ENCODE measurements around the gene PDE3A.

The PDE3A gene

GRCh38 chr12:20492251-20492760 lies 124.0 kb downstream of the PDE3A start:
- DNase-seq (ENCODE audit: low read depth, low spot score): no peak

GRCh38 chr12:20493934-20494333 lies 125.6 kb downstream of the PDE3A start:
- DNase-seq (ENCODE audit: low read depth, low spot score): no peak

- no peak for DNase-seq (ENCODE audit: low read depth, low spot score)
These were observed 126.5 kb downstream of the PDE3A start for GRCh38 chr12:20494851-20495250.

GRCh38 chr12:20495997-20496396 lies 127.7 kb downstream of the PDE3A start:
- DNase-seq (ENCODE audit: low read depth, low spot score): no peak

DNA sequence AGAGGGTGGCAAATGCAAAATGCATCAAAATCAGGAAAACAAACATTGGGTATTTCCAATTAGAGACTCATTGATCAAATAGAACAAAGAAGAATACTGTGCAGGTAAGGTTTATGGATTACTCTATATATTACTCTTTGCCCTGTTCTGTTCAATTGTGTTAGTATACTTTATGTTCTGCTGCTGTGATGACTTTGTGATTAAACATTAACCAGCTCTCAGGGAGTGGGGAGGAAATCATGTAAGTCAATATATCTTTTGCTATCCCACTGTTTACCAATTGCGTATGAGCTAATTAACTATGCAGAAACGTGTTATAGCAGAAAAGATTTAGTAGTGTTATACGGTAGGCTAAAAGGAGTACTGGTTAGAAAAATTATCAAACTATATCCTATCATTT lies 129.4 kb downstream of the PDE3A start:
- no peak for DNase-seq (ENCODE audit: low read depth, low spot score)

DNA sequence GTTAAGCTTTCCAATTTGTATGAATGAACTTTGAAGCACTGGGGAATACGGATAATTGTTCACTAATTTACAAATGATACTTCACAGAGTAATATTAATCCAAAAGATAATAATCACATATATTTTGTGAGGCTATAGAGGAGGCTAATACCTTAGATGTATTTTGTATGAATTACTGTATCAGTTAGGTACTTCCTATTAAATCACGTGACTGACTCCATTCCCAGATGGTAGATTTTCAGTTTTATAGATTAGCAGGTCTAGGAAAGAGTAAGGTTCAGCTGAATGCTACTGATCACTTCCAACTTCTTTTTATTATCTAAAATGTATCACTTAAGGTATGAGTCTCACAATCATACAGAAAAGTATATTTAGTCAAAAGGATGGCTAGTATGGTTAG lies 133.6 kb downstream of the PDE3A start:
- no peak for DNase-seq (ENCODE audit: low read depth, low spot score)

- DNase-seq (ENCODE audit: low read depth, low spot score): no peak
These were observed 135.5 kb downstream of the PDE3A start for GRCh38 chr12:20503858-20504257.

DNA sequence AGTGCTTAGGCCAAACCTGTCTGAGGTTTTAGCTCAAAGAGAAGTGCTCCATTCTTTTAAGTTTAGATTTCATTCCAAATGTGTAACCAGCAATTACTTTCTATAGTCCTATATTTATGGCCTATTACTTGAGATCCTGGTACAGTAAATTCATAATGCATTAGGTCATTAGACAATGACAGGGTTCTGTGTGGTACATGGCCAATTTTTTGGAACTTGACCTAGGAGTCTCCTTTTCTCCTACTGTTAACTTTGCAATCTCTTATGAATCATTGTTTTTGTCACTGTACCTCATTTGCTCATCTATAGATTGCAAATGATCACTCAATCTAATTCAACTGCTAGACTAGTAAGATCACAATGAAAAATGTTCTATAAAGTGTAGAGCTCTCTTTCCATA lies 136.7 kb downstream of the PDE3A start:
- DNase-seq (ENCODE audit: low read depth, low spot score): no peak

DNA sequence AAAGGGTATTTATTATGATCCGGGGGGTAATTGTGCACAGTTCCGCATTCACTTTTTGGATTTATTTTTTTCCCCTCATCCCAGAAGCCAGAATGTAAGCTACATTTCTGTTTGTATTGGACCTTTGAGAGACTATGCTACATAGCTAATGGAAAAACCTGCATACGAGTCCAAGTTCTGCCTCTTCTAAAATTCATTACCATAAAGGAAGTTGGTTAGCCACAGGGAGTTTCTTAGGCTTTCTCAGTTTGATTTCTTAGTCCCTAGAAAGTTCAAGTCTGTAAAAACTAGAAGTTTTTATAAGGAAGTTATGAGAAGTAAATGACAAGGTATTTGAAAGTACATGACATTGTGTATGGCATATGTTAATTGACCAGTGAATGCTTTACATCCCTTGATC lies 138.7 kb downstream of the PDE3A start:
- no peak for DNase-seq (ENCODE audit: low read depth, low spot score)

DNA sequence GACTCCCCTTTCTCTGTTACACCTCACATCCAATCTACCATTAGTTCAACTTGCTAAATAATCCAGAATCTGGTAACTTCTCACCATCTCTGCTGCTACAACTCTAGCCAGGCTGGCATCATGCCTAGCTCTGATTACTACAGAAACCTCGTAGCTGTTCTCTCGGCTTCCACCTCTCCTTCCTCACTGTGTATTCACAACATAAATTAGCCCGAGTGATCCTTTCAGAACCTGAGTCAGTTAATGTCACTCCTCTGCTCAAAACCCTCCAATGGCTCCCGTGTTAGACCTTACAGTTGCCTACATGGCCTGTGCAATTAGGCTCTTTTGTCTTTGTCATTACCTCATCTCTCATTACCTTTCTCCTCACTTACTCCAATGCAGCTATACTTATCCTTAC lies 139.4 kb downstream of the PDE3A start:
- DNase-seq (ENCODE audit: low read depth, low spot score): no peak

- DNase-seq (ENCODE audit: low read depth, low spot score): no peak
These were observed 140.0 kb downstream of the PDE3A start for GRCh38 chr12:20508359-20508758.

DNA sequence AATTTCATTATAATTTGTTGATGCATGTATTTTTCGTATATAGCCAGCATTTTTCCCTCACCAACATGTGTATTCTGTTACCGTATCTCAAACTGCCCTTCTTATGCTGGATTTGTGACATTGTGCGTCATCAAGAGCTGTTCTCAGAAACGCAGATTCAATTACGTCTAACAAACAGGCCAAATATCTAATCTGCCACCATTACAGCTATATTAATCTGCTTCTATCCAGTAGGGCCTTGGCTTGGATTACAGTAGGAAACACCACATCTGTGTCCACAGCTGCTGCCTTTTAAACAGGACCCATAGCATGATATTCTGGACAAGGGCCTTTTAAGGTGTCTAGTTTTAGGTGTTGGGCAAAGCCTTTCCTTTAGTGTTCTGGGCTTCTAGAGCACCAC lies 140.6 kb downstream of the PDE3A start:
- no peak for DNase-seq (ENCODE audit: low read depth, low spot score)

GRCh38 chr12:20510811-20511210 lies 142.5 kb downstream of the PDE3A start:
- DNase-seq (ENCODE audit: low read depth, low spot score): no peak

GRCh38 chr12:20513189-20513588 lies 144.9 kb downstream of the PDE3A start:
- no peak for DNase-seq (ENCODE audit: low read depth, low spot score)

GRCh38 chr12:20514598-20514997 lies 146.3 kb downstream of the PDE3A start:
- no peak for DNase-seq (ENCODE audit: low read depth, low spot score)

DNA sequence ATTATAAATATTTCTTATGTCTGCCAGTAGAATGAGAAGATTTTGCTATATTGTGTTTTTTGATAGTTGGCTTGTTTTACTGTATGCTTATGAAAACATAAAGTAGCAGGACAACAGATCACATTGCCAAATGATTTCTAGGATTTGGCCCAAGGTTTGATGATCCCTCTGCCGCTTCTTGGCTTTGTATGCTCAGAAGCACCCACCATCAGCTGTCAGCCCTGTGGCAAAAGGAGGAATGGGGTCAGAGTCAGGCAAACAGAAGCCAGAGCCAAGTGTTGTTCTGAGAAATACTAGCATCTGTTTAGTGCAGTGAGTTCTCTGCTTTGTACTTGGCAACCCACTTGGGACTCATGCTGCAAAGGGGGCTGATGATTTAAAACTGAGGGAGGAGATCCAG lies 152.2 kb downstream of the PDE3A start:
- no peak for DNase-seq (ENCODE audit: low read depth, low spot score)

- DNase-seq (ENCODE audit: low read depth, low spot score): no peak
These were observed 155.3 kb downstream of the PDE3A start for GRCh38 chr12:20523658-20524057.

- no peak for DNase-seq (ENCODE audit: low read depth, low spot score)
These were observed 155.8 kb downstream of the PDE3A start for GRCh38 chr12:20524113-20524512.

DNA sequence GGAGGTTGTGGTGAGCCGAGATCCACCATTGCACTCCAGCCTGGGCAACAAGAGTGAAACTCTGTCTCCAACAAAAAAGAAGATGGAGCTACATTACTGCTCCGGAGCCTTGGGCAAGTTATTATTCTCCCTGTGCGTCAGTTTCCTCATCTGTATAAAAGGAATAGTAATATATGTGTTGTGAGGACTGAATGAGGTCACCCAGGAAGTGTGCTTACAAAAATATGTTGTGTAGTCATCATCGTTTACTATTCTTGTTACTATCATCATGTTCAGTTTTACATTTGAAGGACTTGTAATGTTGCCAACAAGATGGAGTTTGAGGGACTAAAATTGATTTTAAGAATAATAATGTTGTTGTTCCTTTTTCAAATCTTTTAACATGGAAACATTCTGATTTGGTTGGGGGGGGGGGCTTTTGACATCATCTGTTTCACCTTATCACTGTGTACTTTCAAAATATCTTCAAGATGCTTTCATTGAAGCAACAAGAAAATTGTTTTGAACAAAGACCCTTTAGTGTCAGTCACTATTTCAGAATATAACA lies 156.8 kb downstream of the PDE3A start:
- no peak for DNase-seq (ENCODE audit: low read depth, low spot score)

GRCh38 chr12:20527417-20528163 lies 159.3 kb downstream of the PDE3A start:
- no peak for DNase-seq (ENCODE audit: low read depth, low spot score)

- DNase-seq (ENCODE audit: low read depth, low spot score): no peak
These were observed 159.9 kb downstream of the PDE3A start for GRCh38 chr12:20528208-20528607.

DNA sequence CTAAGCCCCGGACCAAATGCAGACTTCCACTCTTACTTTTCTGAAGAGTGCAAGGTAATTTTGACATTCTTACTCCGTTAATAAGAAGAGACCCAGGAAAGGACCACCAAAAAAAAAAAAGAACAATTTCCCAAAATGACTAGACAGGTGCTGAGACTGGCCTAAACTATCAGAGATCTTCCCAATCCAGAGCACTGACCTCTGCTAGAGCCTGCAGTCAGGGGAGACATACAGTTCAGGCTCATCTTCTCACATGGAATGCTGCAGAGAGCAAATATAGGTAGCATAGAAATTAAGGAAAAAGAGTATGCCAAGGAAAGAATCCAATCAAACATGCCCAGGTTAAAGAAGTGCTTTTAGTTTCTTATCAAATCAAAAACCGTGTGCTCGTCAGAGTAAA lies 177.9 kb downstream of the PDE3A start:
- no peak for DNase-seq (ENCODE audit: low read depth, low spot score)

GRCh38 chr12:20547816-20548575 lies 179.7 kb downstream of the PDE3A start:
- no peak for DNase-seq (ENCODE audit: low read depth, low spot score)
